GM12875 (cell line): ENCODE results near the gene PIM3.

ENCODE experiments used
- H3K4me3 ChIP-seq: one replicate; pipeline ENCODE4 v1.5.1; 2011; ENCODE audit warnings: low read depth, low read length, control low read depth
- TF ChIP-seq, protein P1 (sequence below): IDR thresholded peaks from 2 replicates; pipeline ENCODE4 v1.5.1; 2011; ENCODE audit warnings: low read depth, mild to moderate bottlenecking, control low read depth, inconsistent platforms, low read length, moderate library complexity, borderline replicate concordance; ENCODE audit not compliant: insufficient read depth

Gene PIM3

DNA sequence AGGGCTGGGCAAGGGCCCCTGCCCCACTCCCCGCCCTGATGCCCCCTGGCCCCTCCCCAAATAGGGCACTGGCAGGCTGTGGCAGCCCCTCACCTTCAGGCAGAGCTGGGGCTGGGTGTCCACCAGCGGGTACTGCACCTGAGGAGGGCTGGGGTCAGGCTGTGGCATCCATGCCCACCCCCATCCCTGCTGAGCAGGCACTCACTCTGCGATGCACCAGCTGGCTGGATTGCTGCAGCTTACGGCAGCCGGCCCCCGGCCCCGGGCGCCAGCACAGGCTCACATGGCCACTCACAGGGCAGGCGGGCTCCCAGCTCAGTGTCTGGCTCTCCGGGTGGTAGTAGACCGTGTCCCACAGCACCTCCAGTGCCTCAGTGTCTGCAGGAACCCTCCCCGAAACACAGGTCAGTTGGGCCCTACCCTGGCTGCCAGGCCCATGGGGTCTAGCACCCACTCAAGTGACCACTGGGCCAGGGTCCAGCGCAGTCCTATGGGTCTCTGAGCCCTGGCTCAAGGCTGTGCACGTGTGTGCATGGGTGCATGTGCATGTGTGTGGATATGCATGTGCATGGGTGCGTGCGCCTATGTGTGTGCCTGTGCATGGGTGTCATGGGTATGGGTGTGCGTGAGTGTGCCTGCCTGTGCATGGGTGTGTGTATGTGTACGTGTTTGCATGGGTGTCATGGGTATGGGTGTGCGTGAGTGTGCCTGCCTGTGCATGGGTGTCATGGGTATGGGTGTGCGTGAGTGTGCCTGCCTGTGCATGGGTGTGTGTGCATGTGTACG, 37.6 kb downstream of the PIM3 start:
- no peak overlapping the region for H3K4me3 ChIP-seq
- TF ChIP-seq, protein P1, sequence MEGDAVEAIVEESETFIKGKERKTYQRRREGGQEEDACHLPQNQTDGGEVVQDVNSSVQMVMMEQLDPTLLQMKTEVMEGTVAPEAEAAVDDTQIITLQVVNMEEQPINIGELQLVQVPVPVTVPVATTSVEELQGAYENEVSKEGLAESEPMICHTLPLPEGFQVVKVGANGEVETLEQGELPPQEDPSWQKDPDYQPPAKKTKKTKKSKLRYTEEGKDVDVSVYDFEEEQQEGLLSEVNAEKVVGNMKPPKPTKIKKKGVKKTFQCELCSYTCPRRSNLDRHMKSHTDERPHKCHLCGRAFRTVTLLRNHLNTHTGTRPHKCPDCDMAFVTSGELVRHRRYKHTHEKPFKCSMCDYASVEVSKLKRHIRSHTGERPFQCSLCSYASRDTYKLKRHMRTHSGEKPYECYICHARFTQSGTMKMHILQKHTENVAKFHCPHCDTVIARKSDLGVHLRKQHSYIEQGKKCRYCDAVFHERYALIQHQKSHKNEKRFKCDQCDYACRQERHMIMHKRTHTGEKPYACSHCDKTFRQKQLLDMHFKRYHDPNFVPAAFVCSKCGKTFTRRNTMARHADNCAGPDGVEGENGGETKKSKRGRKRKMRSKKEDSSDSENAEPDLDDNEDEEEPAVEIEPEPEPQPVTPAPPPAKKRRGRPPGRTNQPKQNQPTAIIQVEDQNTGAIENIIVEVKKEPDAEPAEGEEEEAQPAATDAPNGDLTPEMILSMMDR: no peak

DNA sequence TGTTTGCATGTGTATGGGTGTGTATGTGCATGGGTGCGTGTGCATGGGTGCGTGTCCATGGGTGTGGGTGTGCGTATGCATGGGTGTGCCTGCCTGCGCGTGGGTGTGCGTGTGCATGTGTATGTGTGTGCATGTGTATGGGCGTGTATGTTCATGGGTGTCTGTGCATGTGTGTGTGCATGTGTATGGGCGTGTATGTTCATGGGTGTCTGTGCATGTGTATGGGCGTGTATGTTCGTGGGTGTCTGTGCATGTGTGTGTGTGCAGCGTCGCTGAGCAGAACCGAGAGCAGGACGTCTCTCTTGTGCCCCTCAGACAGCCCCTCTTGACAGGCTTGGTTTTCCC, 38.1 kb downstream of the PIM3 start:
- no peak overlapping the region for H3K4me3 ChIP-seq
- TF ChIP-seq, protein P1: no peak

DNA sequence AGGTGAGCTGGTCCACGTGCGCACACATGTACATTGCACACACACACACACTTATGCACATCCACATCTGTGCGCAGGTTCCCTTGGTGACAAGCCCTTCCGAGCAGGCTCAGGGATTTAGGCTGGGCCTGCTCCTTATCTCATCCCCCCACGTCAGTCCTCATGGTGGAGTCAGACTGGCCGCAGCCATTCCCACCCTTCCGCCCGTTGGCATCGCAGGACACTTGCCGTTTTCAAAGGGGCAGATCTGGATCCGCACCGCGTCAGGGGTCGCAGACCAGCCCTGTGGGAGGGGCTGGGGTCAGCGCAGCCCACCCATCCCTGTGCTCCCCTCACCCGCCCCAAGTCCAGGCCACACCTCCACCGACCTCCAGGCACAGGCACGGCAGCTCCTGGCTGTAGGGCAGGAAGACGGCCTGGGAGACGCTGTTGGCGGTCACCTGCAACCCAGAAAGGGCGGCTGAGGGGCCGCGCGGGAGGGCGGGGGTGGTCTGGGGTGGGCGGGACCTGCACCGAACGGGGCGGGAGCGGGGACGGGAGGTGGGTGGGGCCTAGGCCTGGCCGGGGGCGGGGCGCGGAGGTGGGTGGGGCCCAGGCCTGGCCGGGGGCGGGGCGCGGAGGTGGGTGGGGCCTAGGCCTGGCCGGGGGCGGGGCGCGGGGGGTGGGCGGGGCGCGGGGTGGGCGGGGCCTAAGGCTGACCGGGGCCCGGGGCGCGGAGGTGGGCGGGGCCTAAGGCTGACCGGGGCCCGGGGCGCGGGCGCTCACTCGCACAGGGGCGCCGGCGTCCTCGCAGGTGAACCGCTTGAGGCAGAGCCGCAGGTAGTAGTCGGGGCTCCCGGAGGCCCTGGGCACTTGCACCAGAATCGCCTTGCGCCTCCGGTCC, 38.7 kb downstream of the PIM3 start:
- H3K4me3 ChIP-seq: no peak overlapping the region
- TF ChIP-seq, protein P1: no peak

DNA sequence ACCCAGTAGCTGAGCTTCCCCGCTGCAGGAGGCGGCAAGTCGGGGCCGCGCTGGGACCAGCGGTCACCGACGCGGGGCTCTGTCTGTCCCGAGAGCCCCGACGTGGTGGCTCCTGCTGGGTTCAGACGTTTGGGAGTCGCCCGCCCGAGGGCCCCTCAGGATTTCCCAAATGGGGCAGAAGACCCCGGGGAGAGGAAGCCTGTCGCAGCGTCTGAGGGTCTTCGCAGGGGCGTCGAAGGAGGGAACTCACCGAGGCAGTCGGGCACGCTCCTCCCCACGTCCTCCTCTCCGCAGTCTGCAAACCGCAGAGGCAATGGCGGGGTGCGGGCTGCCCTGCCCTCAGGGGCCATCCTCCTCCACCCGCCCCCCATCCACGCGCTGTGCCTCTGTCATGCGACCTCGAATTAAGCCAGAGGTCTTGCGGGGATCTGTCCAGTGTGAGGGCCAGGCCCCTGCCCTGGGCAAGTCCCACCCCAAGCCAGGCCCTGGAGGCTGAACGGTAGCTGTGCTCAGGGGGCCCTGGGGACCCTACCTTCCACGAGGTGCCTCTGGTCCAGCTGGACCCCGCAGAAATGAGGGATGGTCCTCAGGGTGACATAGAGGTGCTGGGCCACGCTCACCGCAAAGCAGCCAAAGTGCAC, 39.5 kb downstream of the PIM3 start:
- TF ChIP-seq, protein P1: no peak
- H3K4me3 ChIP-seq: no peak overlapping the region

DNA sequence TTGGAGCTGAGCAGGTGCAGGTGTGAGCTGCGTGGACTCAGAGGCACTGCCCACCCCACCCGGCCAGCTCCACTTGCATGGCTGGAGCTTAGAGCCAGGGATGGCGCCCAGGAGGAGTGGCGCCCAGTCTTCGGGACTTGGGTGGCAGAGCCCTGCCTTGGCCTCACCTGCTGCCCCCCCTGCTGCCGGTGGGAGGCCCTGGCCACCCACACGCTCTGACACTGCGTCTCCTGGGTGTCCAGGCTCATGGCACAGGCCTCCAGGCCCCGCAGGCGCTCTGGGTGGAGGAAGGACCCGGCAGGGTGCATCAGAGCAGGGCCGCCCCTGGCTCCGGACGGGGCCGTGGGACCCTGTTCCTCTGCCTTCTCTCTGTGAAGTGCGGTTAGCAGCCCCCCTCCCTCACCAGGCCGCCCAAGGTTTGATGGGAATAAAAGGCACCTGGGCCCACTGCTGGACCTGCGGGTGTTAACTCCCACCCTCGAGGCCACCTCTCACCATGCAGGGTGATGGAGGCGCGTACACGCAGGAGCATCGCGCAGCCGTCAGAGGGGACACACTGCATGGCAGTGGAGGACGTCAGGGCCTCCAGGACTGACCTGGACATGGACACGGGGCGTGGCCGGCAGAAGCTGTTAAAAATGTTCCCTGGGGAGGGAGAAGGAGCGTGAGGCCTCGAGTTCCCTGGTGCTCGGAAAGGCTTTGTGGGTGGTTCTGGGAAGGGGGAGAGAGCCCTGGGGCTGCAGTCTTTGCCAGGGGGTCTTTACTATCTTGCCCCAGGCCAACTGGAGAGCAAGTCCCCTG, 40.2 kb downstream of the PIM3 start:
- H3K4me3 ChIP-seq: no peak overlapping the region
- TF ChIP-seq, protein P1: no peak

DNA sequence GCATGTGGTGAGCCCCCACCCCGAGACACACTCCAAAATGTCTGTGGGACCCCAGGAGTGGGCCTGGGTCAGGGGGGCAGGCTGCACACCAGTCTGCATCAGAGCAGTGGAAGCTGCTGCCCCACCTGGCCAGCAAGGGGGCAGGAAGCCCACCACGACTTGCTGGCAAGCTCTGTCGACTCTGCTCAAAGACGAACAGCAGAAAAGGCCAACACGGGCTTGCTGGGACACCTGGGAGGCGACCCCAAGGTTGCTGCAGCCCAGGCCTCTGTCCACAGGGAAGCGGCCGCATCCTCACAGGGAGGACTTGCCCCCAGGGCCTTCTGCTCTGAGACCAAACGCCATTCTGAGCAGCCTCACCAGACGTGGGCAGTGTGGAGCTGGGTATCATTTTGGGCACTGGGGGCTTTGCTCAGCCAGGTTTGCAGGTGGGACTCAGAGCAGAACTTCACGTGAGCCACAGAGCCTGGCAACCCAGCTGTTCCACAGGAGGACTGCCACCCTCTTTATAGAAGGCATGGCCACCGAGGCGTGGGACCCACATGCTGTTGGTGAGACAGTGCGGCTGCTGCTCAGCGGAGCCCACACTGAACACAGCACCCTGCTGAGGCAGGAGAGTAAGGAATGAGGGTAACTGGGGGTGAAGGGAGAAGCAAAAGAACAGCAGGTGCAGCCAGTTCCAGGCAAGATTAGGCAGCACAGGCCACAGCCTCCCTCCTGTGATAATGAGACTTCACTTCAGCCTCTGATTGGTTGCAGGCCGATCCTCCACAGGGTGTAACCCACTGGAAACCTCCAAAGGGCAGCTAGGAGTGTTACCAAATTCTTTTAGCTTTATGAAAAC, 41.0 kb downstream of the PIM3 start:
- TF ChIP-seq, protein P1: no peak

More for the DNA sequence above, 41.0 kb downstream of the PIM3 start:
- no peak overlapping the region for H3K4me3 ChIP-seq
